ENCODE measurements around the gene CA5A.
"Not testable (repeated sequence)": the region's sequence is repeated elsewhere in the genome, so short reads cannot be mapped to it uniquely, and the experiment has no call there.

Gene CA5A

GRCh38 chr16:87946596-87947347 is 10.4 kb upstream of the CA5A start:
- DNase-seq = no peak

GRCh38 chr16:87945351-87946042 is 9.2 kb upstream of the CA5A start:
- peak; percentile 62 for DNase-seq

GRCh38 chr16:87942680-87943079 is 6.4 kb upstream of the CA5A start:
- no peak for DNase-seq

- no peak for DNase-seq
Observed at GRCh38 chr16:87939562-87940423, 3.5 kb upstream of the CA5A start.

GRCh38 chr16:87938412-87938949 is 2.2 kb upstream of the CA5A start:
- DNase-seq = no peak

- DNase-seq = not testable (repeated sequence)
Observed at GRCh38 chr16:87937231-87937542, 858 bp upstream of the CA5A start.

GRCh38 chr16:87936016-87936374 is 334 bp downstream of the CA5A start:
- DNase-seq = not testable (repeated sequence)

- DNase-seq = not testable (repeated sequence)
Observed at GRCh38 chr16:87934752-87935425, 1.4 kb downstream of the CA5A start.

- no peak for DNase-seq
Observed at GRCh38 chr16:87933140-87933495, 3.2 kb downstream of the CA5A start.

GRCh38 chr16:87932475-87933139 is 3.7 kb downstream of the CA5A start:
- DNase-seq = not testable (repeated sequence)

- DNase-seq = no peak
Observed at GRCh38 chr16:87931504-87931903, 4.8 kb downstream of the CA5A start.

- DNase-seq = no peak
Observed at GRCh38 chr16:87930456-87930855, 5.9 kb downstream of the CA5A start.

- DNase-seq = no peak
Observed at GRCh38 chr16:87929986-87930385, 6.3 kb downstream of the CA5A start.

GRCh38 chr16:87927195-87927562 is 9.2 kb downstream of the CA5A start:
- no peak for DNase-seq

GRCh38 chr16:87926246-87927194 is 9.8 kb downstream of the CA5A start:
- DNase-seq = peak; percentile 43

GRCh38 chr16:87924811-87925670 is 11.3 kb downstream of the CA5A start:
- DNase-seq = peak; percentile 77

GRCh38 chr16:87924041-87924810 is 12.1 kb downstream of the CA5A start:
- peak; percentile 79 for DNase-seq

GRCh38 chr16:87922250-87922871 is 14.0 kb downstream of the CA5A start:
- DNase-seq = no peak

GRCh38 chr16:87921236-87921773 is 15.0 kb downstream of the CA5A start:
- DNase-seq = no peak

All from DMS79 (cell line).